GM10847 (cell line): ENCODE measurements around the gene ARHGEF7.

Experiments
- POLR2A ChIP-seq: IDR thresholded peaks from 2 replicates; pipeline ENCODE4 v1.6.1; 2011; ENCODE audit not compliant: insufficient read length; ENCODE audit errors: extremely low read depth

The ARHGEF7 gene

GRCh38 chr13:111215081-111216047 is 100.3 kb downstream of the ARHGEF7 start:
- TF ChIP-seq POLR2A = no peak

GRCh38 chr13:111216166-111216960 is 101.3 kb downstream of the ARHGEF7 start:
- TF ChIP-seq POLR2A = no peak

- TF ChIP-seq POLR2A = no peak
These were observed 102.5 kb downstream of the ARHGEF7 start for GRCh38 chr13:111217641-111218040.

GRCh38 chr13:111219280-111219679 is 104.2 kb downstream of the ARHGEF7 start:
- no peak for TF ChIP-seq POLR2A

GRCh38 chr13:111219950-111220349 is 104.8 kb downstream of the ARHGEF7 start:
- no peak for TF ChIP-seq POLR2A

- no peak for TF ChIP-seq POLR2A
These were observed 110.1 kb downstream of the ARHGEF7 start for GRCh38 chr13:111225166-111225565.

- no peak for TF ChIP-seq POLR2A
These were observed 110.9 kb downstream of the ARHGEF7 start for GRCh38 chr13:111225810-111226546.

GRCh38 chr13:111227405-111227804 is 112.3 kb downstream of the ARHGEF7 start:
- no peak for TF ChIP-seq POLR2A

- no peak for TF ChIP-seq POLR2A
These were observed 113.4 kb downstream of the ARHGEF7 start for GRCh38 chr13:111228262-111229144.

GRCh38 chr13:111230385-111230930 is 115.3 kb downstream of the ARHGEF7 start:
- no peak for TF ChIP-seq POLR2A

- TF ChIP-seq POLR2A = no peak
These were observed 117.1 kb downstream of the ARHGEF7 start for GRCh38 chr13:111232191-111232590.

- no peak for TF ChIP-seq POLR2A
These were observed 118.0 kb downstream of the ARHGEF7 start for GRCh38 chr13:111233080-111233479.

GRCh38 chr13:111239764-111240670 is 124.9 kb downstream of the ARHGEF7 start:
- TF ChIP-seq POLR2A = no peak
